K562 (cell line): ENCODE results near the gene MT1A. TPM values are rescaled to one million over a fixed set of nuclear protein-coding genes. Genes with fewer than 3 reads are reported as not detected.

Source experiments
- ATAC-seq: fragments of 200-7000 bp; cut with Tn5 transposase; 3 replicates; pipeline ENCODE4 v1.9.1; 2020; ENCODE audit warnings: moderate library complexity
- BruUV-seq: library from RNA; stranded (reverse); fragments of 400-500 nt; replicated peaks from 2 replicates; lab custom pipeline; 2021; lab: Mats Ljungman, UMichigan
- CTCF ChIA-PET: fragments of 300-600 bp; formaldehyde crosslinking; extraction: SDS; loops from one replicate; lab custom pipeline; 2021; ENCODE audit warnings: low intra/inter-chr PET ratio; lab: Yijun Ruan, JAX
- POLR2A ChIA-PET: fragments of 300-600, 350-650 bp; sonication (Branson Sonifier 250); formaldehyde crosslinking; extraction: SDS; loops from one replicate; lab custom pipeline; 2021; ENCODE audit warnings: antibody characterized with exemption, inconsistent platforms; lab: Yijun Ruan, JAX
- DNase-seq, 4 experiments: peaks; one replicate each; pipeline versions ENCODE4 v3.0.0 to v3.0.0-alpha.2; 2011 to 2018; ENCODE audit warnings: low spot score in 3 of 4, mixed read lengths in 3 of 4; ENCODE audit errors: extremely low read depth in 1 of 4
- FAIRE-seq: peaks from 2 replicates; lab custom pipeline; 2011; peaks lifted over from hg19 to GRCh38; lab: Jason Lieb, UNC
- H2AFZ ChIP-seq: 2 replicates; pipeline ENCODE4 v1.6.0; 2011; ENCODE audit warnings: low read depth, low read length, control low read depth, inconsistent platforms
- H3K27ac ChIP-seq: fragments of 200-600 bp; 3 replicates; pipeline ENCODE4 v1.8.0; 2011; ENCODE audit warnings: low read depth, mild to moderate bottlenecking, control low read depth, inconsistent platforms, low read length, moderate library complexity, mixed read lengths; ENCODE audit errors: extremely low read depth
- H3K27me3 ChIP-seq, 2 experiments: fragments of 300-600 bp in 1 of 2; 2 replicates in 1 of 2; 3 replicates in 1 of 2; pipeline versions ENCODE4 v1.6.0 to v1.8.0; 2011; ENCODE audit warnings: inconsistent platforms in 2 of 2, low read length in 2 of 2, mild to moderate bottlenecking in 1 of 2, mixed read lengths in 1 of 2, moderate library complexity in 1 of 2; ENCODE audit not compliant: control insufficient read depth in 2 of 2, insufficient read depth in 2 of 2
- H3K36me3 ChIP-seq: fragments of 300-600 bp; 3 replicates; pipeline ENCODE4 v1.8.0; 2011; ENCODE audit warnings: mild to moderate bottlenecking, low read length, inconsistent platforms; ENCODE audit not compliant: control insufficient read depth, insufficient read depth
- H3K4me1 ChIP-seq, 2 experiments: fragments of 200-600 bp in 1 of 2; replicated peaks in 1 of 2; 2 replicates in 1 of 2; 3 replicates in 1 of 2; pipeline versions ENCODE4 v1.5.1 to v1.8.0; 2011; ENCODE audit warnings: inconsistent platforms in 2 of 2, low read length in 2 of 2, mild to moderate bottlenecking in 1 of 2, mixed read lengths in 1 of 2, moderate library complexity in 1 of 2; ENCODE audit not compliant: control insufficient read depth in 2 of 2, insufficient read depth in 2 of 2
- H3K4me2 ChIP-seq: 2 replicates; pipeline ENCODE4 v1.6.1; 2011; ENCODE audit warnings: low read length, control low read depth, inconsistent platforms, mixed read lengths; ENCODE audit not compliant: insufficient read depth
- H3K4me3 ChIP-seq: fragments of 200-600 bp; sonication (generic), shearing (Covaris generic); 2 replicates; pipeline ENCODE4 v1.5.1; 2016; ENCODE audit warnings: control low read depth, inconsistent platforms
- H3K79me2 ChIP-seq: fragments of 200-600 bp; 3 replicates; pipeline ENCODE4 v1.8.0; 2011; ENCODE audit warnings: low read length, inconsistent platforms; ENCODE audit not compliant: control insufficient read depth, insufficient read depth
- H3K9ac ChIP-seq, 2 experiments: 2 replicates each; pipeline versions ENCODE4 v1.6.0 to v1.6.1; 2011; ENCODE audit warnings: low read depth in 2 of 2, low read length in 2 of 2, control low read depth in 1 of 2, inconsistent platforms in 1 of 2, mild to moderate bottlenecking in 1 of 2, mixed read lengths in 1 of 2; ENCODE audit not compliant: insufficient read depth in 1 of 2
- H3K9me1 ChIP-seq: one replicate; pipeline ENCODE4 v1.6.0; 2011; ENCODE audit warnings: inconsistent platforms, mild to moderate bottlenecking, low read length, moderate library complexity; ENCODE audit not compliant: control insufficient read depth, insufficient read depth
- H3K9me3 ChIP-seq: replicated peaks from 2 replicates; pipeline ENCODE4 v1.5.1; 2011; ENCODE audit warnings: low read depth, low read length, inconsistent platforms; ENCODE audit not compliant: control insufficient read depth, insufficient read depth
- H4K20me1 ChIP-seq: replicated peaks from 2 replicates; pipeline ENCODE4 v1.6.1; 2011; ENCODE audit warnings: low read length, inconsistent platforms, mixed read lengths; ENCODE audit not compliant: control insufficient read depth, insufficient read depth
- DNMT1 ChIP-seq: fragments of 450-650 bp; IDR thresholded peaks from 2 replicates; pipeline ENCODE4 v1.6.1; 2016; ENCODE audit warnings: antibody characterized with exemption, mild to moderate bottlenecking
- HNRNPUL1 ChIP-seq: fragments of 200-400 bp; formaldehyde crosslinking; IDR thresholded peaks from 2 replicates; pipeline ENCODE4 v1.6.1; 2017; ENCODE audit warnings: low read length
- ZBTB40 ChIP-seq, 2 experiments: fragments of 450-650 bp in 1 of 2; sonication (generic) in 1 of 2; formaldehyde crosslinking in 1 of 2; IDR thresholded peaks; 2 replicates each; pipeline versions ENCODE4 v1.7.1 to v1.9.0; 2016 to 2022; ENCODE audit warnings: inconsistent platforms in 1 of 2, mild to moderate bottlenecking in 1 of 2, missing genetic modification reagents in 1 of 2
- WGBS: fragments of 100-300 bp; shearing (Covaris generic); methylation state at CpG from one replicate; pipeline ENCODE4 v1.1.6; 2016; ENCODE audit warnings: low coverage, mixed read lengths; ENCODE audit not compliant: insufficient coverage; ENCODE audit errors: missing lambda C conversion rate; 5-methylcytosine and 5-hydroxymethylcytosine counted together
- in situ Hi-C: fragments of 300-500 bp; cut with MboI; formaldehyde crosslinking; loops from 4 replicates; pipeline ENCODE4 v1.15.0; 2018; ENCODE audit warnings: inconsistent platforms, mixed read lengths
- intact Hi-C: fragments of 100-400 bp; cut with micrococcal nuclease; formaldehyde crosslinking; loops from 2 replicates; pipeline ENCODE4 v1.14.2; 2022
- polyA plus RNA-seq, 8 experiments: library from polyadenylated mRNA; depleted of rRNA in 4 of 8; stranded (reverse) in 5 of 8; unstranded in 3 of 8; fragments of >200 nt; fragmentation: Nextera tagmentation in 2 of 8; fragmentation: Illumina TruSeq in 1 of 8; extraction: Ambion mirVana in 2 of 8; extraction: Trizol in 1 of 8; gene quantifications; 2 replicates each; pipeline versions ENCODE4 v1.2.1 to v1.2.3, GENCODE V29; 2011 to 2014; ENCODE audit warnings: inconsistent platforms in 1 of 8, missing spikeins in 1 of 8
- total RNA-seq, 7 experiments: library from RNA; depleted of rRNA in 6 of 7; stranded (reverse); fragments of >200 nt in 6 of 7; fragmentation: Illumina TruSeq in 2 of 7; extraction: Trizol in 2 of 7; gene quantifications; 2 replicates each; pipeline versions ENCODE4 v1.2.1 to v1.2.3, GENCODE V29; 2011 to 2021; ENCODE audit warnings: low replicate concordance in 1 of 7

The MT1A gene
- total and polyA plus RNA-seq, 9 of the 15 experiments (the other 6 are each of a cell fraction or from before 2014, with no cell fraction given), result 0.23 TPM; not detected in 8

- no peaks in the 10 kb centered on the region for H3K36me3 ChIP-seq
- intact Hi-C loops (no loop called here), in situ Hi-C loops (no loop called here)
- no peak overlapping the region for H2AFZ ChIP-seq
- FAIRE-seq (no peak), DNase-seq (no peak), ATAC-seq (no peak)
- WGBS, result 0% methylated on average over 2 of the region's 4 CpGs
- peaks cover 13 to 49% of the 10 kb centered on the region in 2 experiments for H3K27me3 ChIP-seq
- ChIA-PET CTCF (no interaction called here), POLR2A (interaction anchor here (0.6 to 1.5 kb wide), 2 partner anchors 15 to 509 kb away, joined by 3 read pairs; no protein-coding TSS in a partner anchor)
- no peak overlapping the region for H3K27ac ChIP-seq
- no peak overlapping the region for H3K4me3 ChIP-seq
- no peaks in the 10 kb centered on the region for H3K79me2 ChIP-seq
- H3K9ac ChIP-seq, result no peak overlapping the region
- no peaks in the 10 kb centered on the region for H3K9me3 ChIP-seq
- TF ChIP-seq DNMT1, result no peak
- TF ChIP-seq ZBTB40 (IDR thresholded peaks at IDR 0.05), result no peak
- TF ChIP-seq ZBTB40 (CRISPR knock-in tag; IDR thresholded peaks at IDR 0.05), result no peak
- TF ChIP-seq HNRNPUL1, result no peak
- no peaks in the 10 kb centered on the region for H3K9me1 ChIP-seq
- H3K4me1 ChIP-seq, result peaks cover 0 to 6% of the 10 kb centered on the region in 2 experiments; a peak in 1 of 5 replicates
- no peak overlapping the region for H3K4me2 ChIP-seq
- no peaks in the 10 kb centered on the region; the same call in 1 of the 2 replicates for H4K20me1 ChIP-seq
- BruUV-seq, result no TSS peak
These were observed 46.9 kb upstream of the MT1A start for GRCh38 chr16:56591377-56592060.
